GM23338 (cell line): ENCODE measurements around the gene C16orf74. TPM values are rescaled to one million over a fixed set of nuclear protein-coding genes. Genes with fewer than 3 reads are reported as not detected.

ENCODE experiments used
- ATAC-seq: fragments of 200-7000 bp; cut with Tn5 transposase; 3 replicates; pipeline ENCODE4 v1.9.1; 2020
- DNase-seq: peaks from one replicate; pipeline ENCODE4 v3.0.0-alpha.2; 2015; ENCODE audit warnings: low spot score
- H2AFZ ChIP-seq: fragments of 200-600 bp; sonication (generic); 2 replicates; pipeline ENCODE4 v1.8.0; 2016; ENCODE audit warnings: antibody characterized with exemption, mild to moderate bottlenecking, moderate library complexity
- H3F3A ChIP-seq: fragments of 200-600 bp; sonication (generic); replicated peaks from 2 replicates; pipeline ENCODE4 v1.8.0; 2017; ENCODE audit warnings: antibody characterized with exemption, mixed run types, low read depth
- H3K27ac ChIP-seq: fragments of 200-600 bp; sonication (generic); 2 replicates; pipeline ENCODE4 v1.6.1; 2016; ENCODE audit warnings: low read depth
- H3K27me3 ChIP-seq: fragments of 200-600 bp; sonication (generic); 2 replicates; pipeline ENCODE4 v1.8.0; 2016; ENCODE audit warnings: mild to moderate bottlenecking, mixed run types, moderate library complexity; ENCODE audit not compliant: insufficient read depth
- H3K36me3 ChIP-seq: fragments of 200-600 bp; sonication (generic); 2 replicates; pipeline ENCODE4 v1.8.0; 2016; ENCODE audit warnings: mild to moderate bottlenecking; ENCODE audit not compliant: insufficient read depth
- H3K4me1 ChIP-seq: fragments of 200-600 bp; sonication (generic); 2 replicates; pipeline ENCODE4 v1.8.0; 2016; ENCODE audit warnings: mild to moderate bottlenecking, moderate library complexity; ENCODE audit not compliant: insufficient read depth
- H3K4me2 ChIP-seq: fragments of 200-600 bp; sonication (generic); 2 replicates; pipeline ENCODE4 v1.7.1; 2017; ENCODE audit warnings: mixed run types
- H3K4me3 ChIP-seq: fragments of 200-600 bp; sonication (generic); 2 replicates; pipeline ENCODE4 v1.6.1; 2016; ENCODE audit warnings: mixed run types
- H3K79me2 ChIP-seq: fragments of 200-600 bp; sonication (generic); replicated peaks from 2 replicates; pipeline ENCODE4 v1.8.0; 2017; ENCODE audit warnings: mild to moderate bottlenecking; ENCODE audit not compliant: insufficient read depth
- H3K9me2 ChIP-seq: fragments of 200-600 bp; sonication (generic); 2 replicates; pipeline ENCODE4 v1.8.0; 2017; ENCODE audit not compliant: insufficient read depth
- H4K20me1 ChIP-seq: fragments of 200-600 bp; sonication (generic); replicated peaks from 2 replicates; pipeline ENCODE4 v1.8.0; 2017; ENCODE audit warnings: mild to moderate bottlenecking; ENCODE audit not compliant: insufficient read depth
- H3K27ac Mint-ChIP-seq: 2 replicates; pipeline ENCODE4 v1.8.0; 2020; ENCODE audit warnings: inconsistent platforms, mild to moderate bottlenecking, moderate library complexity, mixed read lengths
- H3K27me3 Mint-ChIP-seq: 3 replicates; pipeline ENCODE4 v1.8.0; 2022; ENCODE audit warnings: low read depth, mild to moderate bottlenecking, moderate library complexity, mixed read lengths, inconsistent platforms; ENCODE audit not compliant: insufficient read depth, poor library complexity
- H3K36me3 Mint-ChIP-seq: 3 replicates; pipeline ENCODE4 v1.8.0; 2021; ENCODE audit warnings: low read depth, mild to moderate bottlenecking, inconsistent platforms, moderate library complexity, mixed read lengths
- H3K4me1 Mint-ChIP-seq: 3 replicates; pipeline ENCODE4 v1.8.0; 2020; ENCODE audit warnings: mild to moderate bottlenecking, inconsistent platforms, mixed read lengths
- H3K4me3 Mint-ChIP-seq: 3 replicates; pipeline ENCODE4 v1.8.0; 2021; ENCODE audit warnings: moderate library complexity, mild to moderate bottlenecking, inconsistent platforms, mixed read lengths
- H3K9me3 Mint-ChIP-seq: 3 replicates; pipeline ENCODE4 v1.8.0; 2020; ENCODE audit warnings: moderate library complexity, mild to moderate bottlenecking, inconsistent platforms, mixed read lengths
- CREB1 ChIP-seq: fragments of 250-450 bp; sonication (Bioruptor Pico); IDR thresholded peaks from 2 replicates; pipeline ENCODE4 v1.5.0; 2020; ENCODE audit warnings: low read depth, mild to moderate bottlenecking, moderate library complexity
- ETS1 ChIP-seq: IDR thresholded peaks from 2 replicates; pipeline ENCODE4 v1.6.1; 2016; ENCODE audit warnings: antibody characterized with exemption
- EZH2 ChIP-seq: fragments of 200-600 bp; sonication (generic); IDR thresholded peaks from one replicate; pipeline ENCODE4 v1.8.0; 2017; ENCODE audit warnings: antibody characterized with exemption, mild to moderate bottlenecking, low read depth; ENCODE audit not compliant: unreplicated experiment
- EZH2phosphoT487 ChIP-seq: fragments of 200-600 bp; sonication (generic); IDR thresholded peaks from one replicate; pipeline ENCODE4 v1.8.1; 2018; ENCODE audit warnings: antibody characterized with exemption; ENCODE audit not compliant: unreplicated experiment
- JUNB ChIP-seq: IDR thresholded peaks from one replicate; pipeline ENCODE4 v1.6.1; 2016; ENCODE audit warnings: antibody characterized with exemption; ENCODE audit not compliant: unreplicated experiment
- NANOG ChIP-seq: IDR thresholded peaks from 2 replicates; pipeline ENCODE4 v1.6.1; 2016; ENCODE audit warnings: antibody characterized with exemption, borderline replicate concordance
- POLR2AphosphoS5 ChIP-seq: IDR thresholded peaks from 2 replicates; pipeline ENCODE4 v1.6.1; 2016; ENCODE audit warnings: antibody characterized with exemption, low read depth
- STAT1 ChIP-seq: IDR thresholded peaks from one replicate; pipeline ENCODE4 v1.6.1; 2016; ENCODE audit warnings: antibody characterized with exemption; ENCODE audit not compliant: unreplicated experiment
- ZNF114 ChIP-seq: fragments of 250-450 bp; sonication (Bioruptor Pico); IDR thresholded peaks from 2 replicates; pipeline ENCODE4 v1.5.0; 2020; ENCODE audit warnings: mild to moderate bottlenecking, moderate library complexity
- ZNF331 ChIP-seq: fragments of 250-450 bp; sonication (Bioruptor Pico); IDR thresholded peaks from 2 replicates; pipeline ENCODE4 v1.5.0; 2020; ENCODE audit warnings: low read depth, mild to moderate bottlenecking, moderate library complexity
- ZNF462 ChIP-seq: fragments of 250-450 bp; sonication (Bioruptor Pico); IDR thresholded peaks from 2 replicates; pipeline ENCODE4 v1.5.0; 2020; ENCODE audit warnings: mild to moderate bottlenecking, moderate library complexity
- polyA plus RNA-seq: library from polyadenylated mRNA; unstranded; fragments of >200 nt; fragmentation: Nextera tagmentation; extraction: Ambion mirVana; gene quantifications from 2 replicates; pipeline ENCODE4 v1.2.1, GENCODE V29; 2016
- total RNA-seq: library from RNA; depleted of rRNA; stranded (reverse); fragments of >200 nt; shearing (Covaris generic); gene quantifications from 2 replicates; pipeline ENCODE4 v1.2.3, GENCODE V29; 2014
- TF ChIP-seq, protein P1 (sequence below): IDR thresholded peaks from one replicate; pipeline ENCODE4 v1.6.1; 2018; ENCODE audit warnings: antibody characterized with exemption; ENCODE audit not compliant: unreplicated experiment
- TF ChIP-seq, protein P2 (sequence below), 2 experiments: fragments of 200-600 bp in 1 of 2; sonication (generic) in 1 of 2; conservative IDR thresholded peaks; 2 replicates each; pipeline versions ENCODE4 v1.5.1 to v1.6.1; 2016 to 2017; ENCODE audit warnings: antibody characterized with exemption in 2 of 2, low read depth in 2 of 2, mild to moderate bottlenecking in 2 of 2, moderate library complexity in 1 of 2

C16orf74 gene
- total and polyA plus RNA-seq, 2 experiments from 2014 or later: 12.1 to 19.1 TPM

DNA sequence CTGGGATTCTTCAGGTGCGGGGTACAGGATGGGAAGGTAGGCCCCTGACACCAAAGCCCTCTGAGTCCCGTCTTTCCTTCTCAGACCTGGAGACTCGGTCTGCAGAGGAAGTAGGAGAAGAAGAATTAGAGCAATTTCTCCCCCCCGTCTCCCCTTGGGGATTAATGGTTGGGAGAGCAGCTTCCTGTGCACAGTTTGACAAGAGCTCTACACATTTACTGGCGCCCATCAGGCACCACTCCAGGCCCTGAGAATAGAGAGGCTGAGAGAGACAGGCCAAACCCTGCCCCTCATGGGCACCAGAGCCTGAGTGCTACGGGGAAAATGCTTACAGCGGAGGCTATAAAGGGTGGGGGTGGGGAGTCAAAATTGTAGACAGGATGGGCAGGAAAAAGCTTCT is 3.5 kb upstream of the C16orf74 start:
- Histone ChIP-seq H3K36me3 (no peaks in the 10 kb centered on the region), H2AFZ (no peak overlapping the region), H3K79me2 (no peaks in the 10 kb centered on the region), H3K27me3 (peaks cover 27% of the 10 kb centered on the region), H3K4me2 (no peak overlapping the region), H4K20me1 (no peaks in the 10 kb centered on the region; the same call in 1 of the 2 replicates), H3K4me3 (no peak overlapping the region), H3F3A (no peaks in the 10 kb centered on the region; the same call in 1 of the 2 replicates), H3K4me1 (peaks cover 32% of the 10 kb centered on the region), H3K27ac (no peak overlapping the region), H3K9me2 (no peaks in the 10 kb centered on the region)
- DNase-seq: no peak
- Mint-ChIP-seq H3K27me3 (peaks cover 37% of the 10 kb centered on the region), H3K4me3 (no peak overlapping the region), H3K9me3 (no peaks in the 10 kb centered on the region), H3K4me1 (peaks cover 34% of the 10 kb centered on the region), H3K36me3 (no peaks in the 10 kb centered on the region), H3K27ac (no peak overlapping the region)
- TF ChIP-seq, protein P1, sequence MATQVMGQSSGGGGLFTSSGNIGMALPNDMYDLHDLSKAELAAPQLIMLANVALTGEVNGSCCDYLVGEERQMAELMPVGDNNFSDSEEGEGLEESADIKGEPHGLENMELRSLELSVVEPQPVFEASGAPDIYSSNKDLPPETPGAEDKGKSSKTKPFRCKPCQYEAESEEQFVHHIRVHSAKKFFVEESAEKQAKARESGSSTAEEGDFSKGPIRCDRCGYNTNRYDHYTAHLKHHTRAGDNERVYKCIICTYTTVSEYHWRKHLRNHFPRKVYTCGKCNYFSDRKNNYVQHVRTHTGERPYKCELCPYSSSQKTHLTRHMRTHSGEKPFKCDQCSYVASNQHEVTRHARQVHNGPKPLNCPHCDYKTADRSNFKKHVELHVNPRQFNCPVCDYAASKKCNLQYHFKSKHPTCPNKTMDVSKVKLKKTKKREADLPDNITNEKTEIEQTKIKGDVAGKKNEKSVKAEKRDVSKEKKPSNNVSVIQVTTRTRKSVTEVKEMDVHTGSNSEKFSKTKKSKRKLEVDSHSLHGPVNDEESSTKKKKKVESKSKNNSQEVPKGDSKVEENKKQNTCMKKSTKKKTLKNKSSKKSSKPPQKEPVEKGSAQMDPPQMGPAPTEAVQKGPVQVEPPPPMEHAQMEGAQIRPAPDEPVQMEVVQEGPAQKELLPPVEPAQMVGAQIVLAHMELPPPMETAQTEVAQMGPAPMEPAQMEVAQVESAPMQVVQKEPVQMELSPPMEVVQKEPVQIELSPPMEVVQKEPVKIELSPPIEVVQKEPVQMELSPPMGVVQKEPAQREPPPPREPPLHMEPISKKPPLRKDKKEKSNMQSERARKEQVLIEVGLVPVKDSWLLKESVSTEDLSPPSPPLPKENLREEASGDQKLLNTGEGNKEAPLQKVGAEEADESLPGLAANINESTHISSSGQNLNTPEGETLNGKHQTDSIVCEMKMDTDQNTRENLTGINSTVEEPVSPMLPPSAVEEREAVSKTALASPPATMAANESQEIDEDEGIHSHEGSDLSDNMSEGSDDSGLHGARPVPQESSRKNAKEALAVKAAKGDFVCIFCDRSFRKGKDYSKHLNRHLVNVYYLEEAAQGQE: no peak
- no peak for TF ChIP-seq STAT1
- TF ChIP-seq EZH2: no peak
- no peak for TF ChIP-seq NANOG
- no peak for TF ChIP-seq JUNB
- TF ChIP-seq CREB1 (CRISPR knock-in tag): no peak
- TF ChIP-seq ZNF114 (CRISPR knock-in tag): no peak
- no peak for TF ChIP-seq POLR2AphosphoS5
- TF ChIP-seq ZNF462 (CRISPR knock-in tag): no peak
- no peak for TF ChIP-seq ZNF331
- TF ChIP-seq EZH2phosphoT487: no peak
- TF ChIP-seq, protein P2, sequence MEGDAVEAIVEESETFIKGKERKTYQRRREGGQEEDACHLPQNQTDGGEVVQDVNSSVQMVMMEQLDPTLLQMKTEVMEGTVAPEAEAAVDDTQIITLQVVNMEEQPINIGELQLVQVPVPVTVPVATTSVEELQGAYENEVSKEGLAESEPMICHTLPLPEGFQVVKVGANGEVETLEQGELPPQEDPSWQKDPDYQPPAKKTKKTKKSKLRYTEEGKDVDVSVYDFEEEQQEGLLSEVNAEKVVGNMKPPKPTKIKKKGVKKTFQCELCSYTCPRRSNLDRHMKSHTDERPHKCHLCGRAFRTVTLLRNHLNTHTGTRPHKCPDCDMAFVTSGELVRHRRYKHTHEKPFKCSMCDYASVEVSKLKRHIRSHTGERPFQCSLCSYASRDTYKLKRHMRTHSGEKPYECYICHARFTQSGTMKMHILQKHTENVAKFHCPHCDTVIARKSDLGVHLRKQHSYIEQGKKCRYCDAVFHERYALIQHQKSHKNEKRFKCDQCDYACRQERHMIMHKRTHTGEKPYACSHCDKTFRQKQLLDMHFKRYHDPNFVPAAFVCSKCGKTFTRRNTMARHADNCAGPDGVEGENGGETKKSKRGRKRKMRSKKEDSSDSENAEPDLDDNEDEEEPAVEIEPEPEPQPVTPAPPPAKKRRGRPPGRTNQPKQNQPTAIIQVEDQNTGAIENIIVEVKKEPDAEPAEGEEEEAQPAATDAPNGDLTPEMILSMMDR (conservative IDR thresholded peaks at IDR 0.05; ENCODE audit: low read depth in 2 of 2): no peak
- no peak for TF ChIP-seq ETS1
- no peak for ATAC-seq
